Measurements from ENCODE around the gene NHSL1. TPM values are rescaled to one million over a fixed set of nuclear protein-coding genes. Genes with fewer than 3 reads are reported as not detected.

NHSL1 gene
- total and polyA plus RNA-seq, 2 of the 8 experiments (the other 6 are each of a cell fraction or from before 2014, with no cell fraction given): 7.2 to 32.4 TPM

- FAIRE-seq (no peak), DNase-seq (ENCODE audit: low read depth in 1 of 2, low spot score in 2 of 2) (no peak)
- CTCF ChIA-PET (ENCODE audit: partially characterized antibody): no interaction called here
- Histone ChIP-seq H4K20me1 (replicated peaks in 1 of 2; ENCODE audit: control insufficient read depth in 1 of 2, insufficient read depth in 2 of 2, low read length in 2 of 2) (no peaks in the 10 kb centered on the region), H3K79me1 (ENCODE audit: low read depth, low read length) (no peaks in the 10 kb centered on the region; the same call in 1 of the 2 replicates), H3K9ac (replicated peaks in 1 of 4; ENCODE audit: extremely low read depth in 1 of 4, low read depth in 3 of 4, low read length in 3 of 4) (no peak overlapping the region), H2BK15ac (ENCODE audit: low read length) (no peak overlapping the region), H3K9me3 (ENCODE audit: insufficient read depth in 2 of 2, low read depth in 1 of 2, low read length in 1 of 2) (no peaks in the 10 kb centered on the region), H3K56ac (replicated peaks; ENCODE audit: insufficient read length, low read depth, low read length) (no peak overlapping the region), H3K79me2 (ENCODE audit: control insufficient read depth in 1 of 2, insufficient read depth in 2 of 2, low read length in 2 of 2) (no peaks in the 10 kb centered on the region; a peak in 1 of 4 replicates), H4K91ac (replicated peaks; ENCODE audit: insufficient read length, low read length) (no peak overlapping the region), H3K27me3 (replicated peaks in 1 of 4; ENCODE audit: control insufficient read depth in 3 of 4, extremely low read depth in 1 of 4, insufficient read depth in 3 of 4, low read length in 3 of 4) (no peaks in the 10 kb centered on the region), H2BK5ac (ENCODE audit: low read depth, low read length) (no peak overlapping the region), H3K18ac (ENCODE audit: extremely low read depth, low read length) (no peak overlapping the region), H4K5ac (ENCODE audit: insufficient read length, low read depth, low read length) (no peak overlapping the region), H4K8ac (ENCODE audit: extremely low read depth, insufficient read depth, low read length) (no peak overlapping the region), H3K23ac (ENCODE audit: insufficient read length) (no peak overlapping the region), H2AFZ (ENCODE audit: low read length) (no peak overlapping the region), H3K4me3 (ENCODE audit: extremely low read depth in 1 of 4, insufficient read depth in 2 of 4, low read depth in 3 of 4, low read length in 4 of 4) (no peak overlapping the region), H3K4me1 (replicated peaks in 1 of 4; ENCODE audit: control insufficient read depth in 3 of 4, insufficient read depth in 4 of 4, low read length in 3 of 4) (peaks cover 1 to 10% (median 3%) of the 10 kb centered on the region in 4 experiments; a peak in 4 of 7 replicates), H2BK20ac (ENCODE audit: low read length) (no peak overlapping the region), H3K4me2 (ENCODE audit: insufficient read depth in 1 of 2, low read depth in 2 of 2, low read length in 2 of 2) (no peak overlapping the region), H3K23me2 (ENCODE audit: low read depth, low read length) (peaks cover 1% of the 10 kb centered on the region; the same call in 1 of the 2 replicates), H3K4ac (replicated peaks; ENCODE audit: insufficient read length, low read depth, low read length) (no peak overlapping the region), H3K36me3 (ENCODE audit: control insufficient read depth in 2 of 4, insufficient read depth in 4 of 4, low read length in 3 of 4) (no peaks in the 10 kb centered on the region), H2BK12ac (ENCODE audit: low read depth, low read length) (no peak overlapping the region), H2AK5ac (ENCODE audit: low read depth, low read length) (no peak overlapping the region), H3K14ac (ENCODE audit: insufficient read length) (no peak overlapping the region), H2BK120ac (replicated peaks; ENCODE audit: low read depth, low read length) (no peak overlapping the region), H3K27ac (ENCODE audit: low read depth, low read length) (no peak overlapping the region)
- POLR2A ChIA-PET (ENCODE audit: partially characterized antibody): no interaction called here
- TF ChIP-seq JUN (IDR thresholded peaks at IDR 0.05; ENCODE audit: low read depth, low read length): no peak
- no peak for TF ChIP-seq HDAC2 (IDR thresholded peaks at IDR 0.05; ENCODE audit: borderline replicate concordance in 1 of 2, low read depth in 2 of 2, low read length in 2 of 2)
- no peak for TF ChIP-seq GTF2F1 (IDR thresholded peaks at IDR 0.05; ENCODE audit: borderline replicate concordance, low read depth, low read length)
- TF ChIP-seq ZNF274 (IDR thresholded peaks at IDR 0.05; ENCODE audit: borderline replicate concordance, extremely low read depth, low read length): no peak
- no peak for TF ChIP-seq BACH1 (IDR thresholded peaks at IDR 0.05; ENCODE audit: low read length)
- TF ChIP-seq BCL11A (IDR thresholded peaks at IDR 0.05; ENCODE audit: low read depth in 2 of 2, low read length in 2 of 2): no peak
- TF ChIP-seq SIN3A (conservative IDR thresholded peaks at IDR 0.05 in 1 of 2, IDR thresholded peaks at IDR 0.05 in 1 of 2; ENCODE audit: low read depth in 1 of 2, low read length in 2 of 2): no peak
- TF ChIP-seq RXRA (IDR thresholded peaks at IDR 0.05; ENCODE audit: insufficient read depth, low read depth, low read length): no peak
- no peak for TF ChIP-seq SP4 (IDR thresholded peaks at IDR 0.05; ENCODE audit: low read length)
- no peak for TF ChIP-seq MAFK (IDR thresholded peaks at IDR 0.05; ENCODE audit: low read depth, low read length)
- no peak for TF ChIP-seq POU5F1 (IDR thresholded peaks at IDR 0.05; ENCODE audit: low read depth, low read length)
- TF ChIP-seq CBX8 (IDR thresholded peaks at IDR 0.05; ENCODE audit: borderline replicate concordance, low read depth, low read length): no peak
- no peak for TF ChIP-seq ATF3 (IDR thresholded peaks at IDR 0.05; ENCODE audit: insufficient read depth, low read depth, low read length)
- 87% methylated on average over 2 of the region's 2 CpGs; no CpG with 5 or more reads in 1 of the 2 experiments for WGBS, 2 experiments (ENCODE audit: extremely low coverage in 1 of 2, insufficient coverage in 1 of 2, insufficient read length in 1 of 2, insufficient replicate concordance in 2 of 2, low coverage in 1 of 2, low lambda C conversion rate in 2 of 2, missing lambda C conversion rate in 1 of 2)
These were observed 32.1 kb upstream of the NHSL1 start for GRCh38 chr6:138531387-138531786.
